Loucy (cell line): ENCODE measurements around the gene UNC5C.

Experiments used
- H2AFZ ChIP-seq: fragments of 200-600 bp; sonication (generic); 2 replicates; pipeline ENCODE4 v1.6.0; 2016; ENCODE audit warnings: antibody characterized with exemption, mild to moderate bottlenecking, low read length, moderate library complexity
- H3F3A ChIP-seq: fragments of 200-600 bp; 2 replicates; pipeline ENCODE4 v1.6.0; 2016; ENCODE audit warnings: antibody characterized with exemption, low read depth, mild to moderate bottlenecking
- H3K27me3 ChIP-seq: fragments of 200-600 bp; sonication (generic); 2 replicates; pipeline ENCODE4 v1.6.1; 2014; ENCODE audit warnings: low read length, mild to moderate bottlenecking; ENCODE audit not compliant: insufficient read depth, poor library complexity, severe bottlenecking
- H3K36me3 ChIP-seq: fragments of 200-600 bp; sonication (generic); 2 replicates; pipeline ENCODE4 v1.6.1; 2016; ENCODE audit warnings: low read length; ENCODE audit not compliant: insufficient read depth
- H3K4me1 ChIP-seq: fragments of 200-600 bp; sonication (generic); 2 replicates; pipeline ENCODE4 v1.5.1; 2014; ENCODE audit warnings: low read length, mild to moderate bottlenecking; ENCODE audit not compliant: insufficient read depth, poor library complexity, severe bottlenecking
- H3K4me2 ChIP-seq: fragments of 200-600 bp; sonication (generic); 2 replicates; pipeline ENCODE4 v1.6.0; 2014; ENCODE audit warnings: antibody characterized with exemption, low read length, low read depth, mild to moderate bottlenecking; ENCODE audit not compliant: poor library complexity, severe bottlenecking
- H3K4me3 ChIP-seq: fragments of 200-600 bp; sonication (generic); 2 replicates; pipeline ENCODE4 v1.5.1; 2014; ENCODE audit warnings: low read length, mild to moderate bottlenecking, mixed read lengths; ENCODE audit not compliant: poor library complexity, severe bottlenecking
- H3K79me2 ChIP-seq: fragments of 200-600 bp; sonication (generic); 2 replicates; pipeline ENCODE4 v1.6.1; 2014; ENCODE audit warnings: low read length; ENCODE audit not compliant: insufficient read depth
- H3K9ac ChIP-seq: fragments of 200-600 bp; sonication (generic); 2 replicates; pipeline ENCODE4 v1.6.0; 2014; ENCODE audit warnings: mild to moderate bottlenecking, low read depth, low read length, moderate library complexity; ENCODE audit not compliant: poor library complexity, severe bottlenecking
- H3K9me2 ChIP-seq: fragments of 200-600 bp; sonication (generic); replicated peaks from 2 replicates; pipeline ENCODE4 v1.6.1; 2016; ENCODE audit warnings: low read depth, low read length, mixed read lengths
- H3K9me3 ChIP-seq: fragments of 200-600 bp; sonication (generic); 2 replicates; pipeline ENCODE4 v1.6.1; 2014; ENCODE audit warnings: mild to moderate bottlenecking, antibody characterized with exemption, low read length, low read depth; ENCODE audit not compliant: insufficient read depth
- H4K20me1 ChIP-seq: fragments of 200-600 bp; sonication (generic); 2 replicates; pipeline ENCODE4 v1.6.0; 2014; ENCODE audit warnings: antibody characterized with exemption, low read length, mild to moderate bottlenecking; ENCODE audit not compliant: insufficient read depth, poor library complexity, severe bottlenecking
- CTCF ChIP-seq: fragments of 200-600 bp; sonication (generic); conservative IDR thresholded peaks from 2 replicates; pipeline ENCODE4 v1.5.1; 2014; ENCODE audit warnings: mild to moderate bottlenecking, antibody characterized with exemption, low read length
- EZH2phosphoT487 ChIP-seq: fragments of 200-600 bp; IDR thresholded peaks from 2 replicates; pipeline ENCODE4 v1.6.1; 2018; ENCODE audit warnings: antibody characterized with exemption, mild to moderate bottlenecking, moderate library complexity, borderline replicate concordance

The UNC5C gene

GRCh38 chr4:95507561-95507960, 41.2 kb downstream of the UNC5C start:
- H3F3A ChIP-seq = no peaks in the 10 kb centered on the region
- H3K9me2 ChIP-seq = no peaks in the 10 kb centered on the region
- no peak for TF ChIP-seq CTCF
- no peak for TF ChIP-seq EZH2phosphoT487
- H3K4me2 ChIP-seq = no peak overlapping the region
- no peaks in the 10 kb centered on the region for H4K20me1 ChIP-seq
- H3K36me3 ChIP-seq = no peaks in the 10 kb centered on the region
- H3K27me3 ChIP-seq = no peaks in the 10 kb centered on the region
- no peak overlapping the region for H2AFZ ChIP-seq
- no peaks in the 10 kb centered on the region for H3K79me2 ChIP-seq
- H3K9me3 ChIP-seq = no peaks in the 10 kb centered on the region
- no peak overlapping the region for H3K9ac ChIP-seq
- no peaks in the 10 kb centered on the region for H3K4me1 ChIP-seq
- no peak overlapping the region for H3K4me3 ChIP-seq

- H4K20me1 ChIP-seq = no peaks in the 10 kb centered on the region
- no peak overlapping the region for H3K4me3 ChIP-seq
- no peaks in the 10 kb centered on the region for H3F3A ChIP-seq
- TF ChIP-seq EZH2phosphoT487 (no peak), CTCF (no peak)
- no peak overlapping the region for H3K9ac ChIP-seq
- no peaks in the 10 kb centered on the region for H3K9me2 ChIP-seq
- no peaks in the 10 kb centered on the region for H3K79me2 ChIP-seq
- H3K36me3 ChIP-seq = no peaks in the 10 kb centered on the region
- no peaks in the 10 kb centered on the region for H3K9me3 ChIP-seq
- H3K4me2 ChIP-seq = no peak overlapping the region
- H3K27me3 ChIP-seq = no peaks in the 10 kb centered on the region
- no peaks in the 10 kb centered on the region for H3K4me1 ChIP-seq
- H2AFZ ChIP-seq = no peak overlapping the region
Measured at GRCh38 chr4:95507147-95507546, 41.6 kb downstream of the UNC5C start.

DNA sequence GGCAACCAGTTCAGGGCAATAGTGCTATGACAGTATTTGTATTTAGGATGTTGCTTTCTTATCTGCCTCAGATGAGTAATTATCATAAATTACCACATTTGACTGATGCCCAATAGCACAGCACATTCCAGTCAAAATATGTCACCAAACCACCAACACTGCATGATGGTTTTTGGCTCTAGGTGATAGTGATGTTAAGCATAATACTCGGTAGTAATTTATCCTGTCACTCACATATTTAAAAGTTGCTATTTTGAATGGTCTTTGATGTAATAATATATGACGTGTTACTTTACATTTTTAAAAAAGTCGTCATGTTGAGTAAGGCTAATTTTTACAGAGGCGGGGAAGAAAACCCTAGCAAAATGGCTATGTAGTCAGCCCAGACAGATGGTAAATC, 42.5 kb downstream of the UNC5C start:
- TF ChIP-seq EZH2phosphoT487 = no peak
- no peak for TF ChIP-seq CTCF
- no peaks in the 10 kb centered on the region for H3K9me2 ChIP-seq
- no peak overlapping the region for H3K4me3 ChIP-seq
- H3K4me2 ChIP-seq = no peak overlapping the region
- no peaks in the 10 kb centered on the region for H4K20me1 ChIP-seq
- no peak overlapping the region for H2AFZ ChIP-seq
- no peak overlapping the region for H3K9ac ChIP-seq
- H3K27me3 ChIP-seq = no peaks in the 10 kb centered on the region
- H3F3A ChIP-seq = no peaks in the 10 kb centered on the region
- H3K4me1 ChIP-seq = no peaks in the 10 kb centered on the region
- no peaks in the 10 kb centered on the region for H3K79me2 ChIP-seq
- H3K36me3 ChIP-seq = no peaks in the 10 kb centered on the region
- no peaks in the 10 kb centered on the region for H3K9me3 ChIP-seq
